HG02759 (cell line): Measurements from ENCODE around the gene REM1.

Source experiments
- ATAC-seq: cut with Tn5 transposase; IDR thresholded peaks from one replicate; pipeline ENCODE4 v1.9.1; 2021; ENCODE audit warnings: mild to moderate bottlenecking, moderate library complexity; ENCODE audit not compliant: unreplicated experiment

REM1 gene

GRCh38 chr20:31522731-31523130 is 47.6 kb downstream of the REM1 start:
- ATAC-seq, result no peak

- ATAC-seq, result no peak
Observed at GRCh38 chr20:31523361-31524283, 48.5 kb downstream of the REM1 start.

- no peak for ATAC-seq
Observed at GRCh38 chr20:31527266-31527665, 52.2 kb downstream of the REM1 start.
